Fibroblast of pulmonary artery (primary cell): ENCODE data around the gene DOK6.
"Not testable (repeated sequence)": the region's sequence is repeated elsewhere in the genome, so short reads cannot be mapped to it uniquely, and the experiment has no call there.

Experiments used
- DNase-seq: peaks from one replicate; pipeline ENCODE4 v3.0.0-alpha.2; 2010; ENCODE audit warnings: low read depth
- H3K4me3 ChIP-seq: replicated peaks from 2 replicates; pipeline ENCODE4 v1.5.1; 2011; ENCODE audit warnings: low read depth, mild to moderate bottlenecking, control low read depth, low read length, moderate library complexity
- CTCF ChIP-seq: IDR thresholded peaks from 2 replicates; pipeline ENCODE4 v1.5.1; 2011; ENCODE audit warnings: mild to moderate bottlenecking, control low read depth, low read length, inconsistent platforms; ENCODE audit errors: missing control alignments

DOK6 gene

GRCh38 chr18:69853051-69853450 is 452.4 kb downstream of the DOK6 start:
- no peak for TF ChIP-seq CTCF
- H3K4me3 ChIP-seq: no peak overlapping the region

DNA sequence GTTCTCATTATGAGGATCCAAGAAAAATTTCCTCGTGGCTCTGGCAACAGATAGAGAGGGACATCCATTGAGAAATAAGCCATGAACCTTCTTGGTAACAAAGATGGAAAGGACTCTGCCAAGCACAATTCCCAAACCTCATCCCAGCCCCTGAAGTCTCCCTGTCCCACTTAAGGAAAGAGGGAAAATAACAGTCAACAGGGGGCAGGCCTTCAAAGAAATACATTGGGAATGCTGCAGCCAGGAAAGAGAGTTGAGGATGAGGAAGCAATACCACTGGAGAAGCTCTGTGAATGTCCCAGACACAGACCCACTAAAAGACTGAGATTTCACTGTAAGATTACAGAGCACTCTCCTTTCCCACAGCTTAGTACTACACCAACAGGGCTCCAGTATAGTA is 453.8 kb downstream of the DOK6 start:
- H3K4me3 ChIP-seq: no peak overlapping the region
- TF ChIP-seq CTCF: no peak
- DNase-seq: no peak

More at GRCh38 chr18:69853051-69853450, 452.4 kb downstream of the DOK6 start:
- no peak for DNase-seq

DNA sequence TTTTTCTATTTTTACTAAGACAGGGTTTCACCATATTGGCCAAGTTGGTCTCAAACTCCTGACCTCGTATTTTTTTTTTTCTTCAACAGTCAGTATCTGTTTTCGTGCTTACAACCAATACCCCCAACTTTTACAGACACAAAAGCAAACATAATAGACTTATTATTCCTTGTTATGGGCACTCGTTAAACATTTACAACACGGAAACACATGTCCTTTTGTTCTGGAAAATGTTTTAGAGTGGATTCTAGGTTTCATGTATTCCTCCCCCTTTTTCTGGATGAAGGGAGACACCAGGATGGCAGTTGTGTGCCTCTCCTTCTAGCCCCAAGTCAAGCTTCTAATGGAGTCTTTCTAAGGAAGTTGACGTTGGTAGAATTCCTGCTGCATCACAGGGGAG is 458.2 kb downstream of the DOK6 start:
- DNase-seq: no peak
- no peak for TF ChIP-seq CTCF
- no peak overlapping the region for H3K4me3 ChIP-seq

DNA sequence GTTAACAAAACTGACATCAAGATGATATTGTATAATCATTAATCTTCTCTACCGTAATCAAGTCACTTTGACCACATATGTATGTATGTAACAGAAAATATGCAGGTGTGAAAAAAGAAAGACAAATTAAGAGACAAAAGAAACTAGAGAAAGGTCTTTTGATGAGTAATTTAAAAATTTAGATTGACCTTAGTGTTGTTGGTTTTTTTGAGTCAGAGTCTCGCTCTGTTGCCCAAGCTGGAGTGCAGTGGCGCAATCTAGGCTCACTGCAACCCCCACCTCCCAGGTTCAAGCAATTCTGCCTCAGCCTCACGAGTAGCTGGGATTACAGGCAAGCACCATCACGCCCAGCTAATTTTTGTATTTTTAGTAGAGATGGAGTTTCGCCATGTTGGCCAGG is 464.1 kb downstream of the DOK6 start:
- DNase-seq, H3K4me3 ChIP-seq: not testable (repeated sequence)

DNA sequence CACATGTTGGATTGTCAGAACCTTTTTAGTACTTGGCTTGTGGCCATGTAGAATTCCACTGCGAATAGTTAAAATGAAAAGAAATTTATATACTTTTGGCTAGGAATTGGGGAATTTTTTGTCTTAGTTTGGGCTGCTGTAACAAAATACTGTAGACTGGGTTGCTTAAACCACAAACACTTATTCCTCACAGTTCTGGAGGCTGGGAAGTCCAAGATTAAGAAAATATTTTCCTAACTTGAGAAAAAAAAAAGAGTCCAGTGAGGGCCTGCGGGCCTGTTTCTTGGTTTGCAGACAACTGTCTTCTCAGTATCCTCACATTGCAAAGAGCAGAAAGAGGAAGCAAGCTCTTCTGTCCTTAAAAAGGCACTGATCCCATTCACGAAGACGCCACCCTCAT is 465.1 kb downstream of the DOK6 start:
- no peak for TF ChIP-seq CTCF
- H3K4me3 ChIP-seq: no peak overlapping the region
- no peak for DNase-seq

- TF ChIP-seq CTCF: no peak
- no peak for DNase-seq
- no peak overlapping the region for H3K4me3 ChIP-seq
These were observed 465.5 kb downstream of the DOK6 start for GRCh38 chr18:69866212-69866611.

GRCh38 chr18:69870736-69871135 is 470.0 kb downstream of the DOK6 start:
- TF ChIP-seq CTCF: no peak
- H3K4me3 ChIP-seq: no peak overlapping the region
- DNase-seq: no peak

DNA sequence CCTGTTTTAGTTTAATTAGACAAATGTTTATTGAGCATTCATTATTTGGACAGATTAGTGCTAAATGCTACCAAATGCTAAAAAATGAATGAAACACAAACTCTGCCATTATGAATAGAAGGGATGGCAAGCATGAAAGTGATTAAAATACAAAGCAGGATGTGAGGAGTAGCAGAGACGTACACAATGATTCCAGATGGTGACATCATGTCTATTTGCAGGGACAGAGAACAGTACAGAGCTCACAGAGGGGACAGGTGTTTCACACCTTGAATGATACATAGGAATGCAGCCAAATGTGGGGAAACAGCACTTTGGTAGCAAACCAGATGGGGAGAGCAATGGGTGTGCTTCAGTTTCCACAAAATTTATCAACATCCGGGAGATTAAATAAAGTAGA is 470.7 kb downstream of the DOK6 start:
- TF ChIP-seq CTCF: no peak
- no peak for DNase-seq
- no peak overlapping the region for H3K4me3 ChIP-seq
